Aorta (tissue), 5 donors: ENCODE measurements around the gene PRKAG2. TPM values are rescaled to one million over a fixed set of nuclear protein-coding genes. Genes with fewer than 3 reads are reported as not detected.
"Not testable (repeated sequence)": the region's sequence is repeated elsewhere in the genome, so short reads cannot be mapped to it uniquely, and the experiment has no call there.

ENCODE experiments used
- ATAC-seq: fragments of 200-7000 bp; cut with Tn5 transposase; one replicate; pipeline ENCODE4 v1.9.1; 2022; ENCODE audit warnings: moderate library complexity; ENCODE audit not compliant: low FRiP score
- DNase-seq, 2 donors: peaks; one replicate each; pipeline ENCODE4 v3.0.0-alpha.2; 2020
- H3K27ac ChIP-seq, 2 donors: one replicate each; pipeline ENCODE4 v1.5.1; 2013; ENCODE audit warnings: low read length in 2 of 2, mild to moderate bottlenecking in 2 of 2, moderate library complexity in 2 of 2, control low read depth in 1 of 2, inconsistent platforms in 1 of 2, low read depth in 1 of 2
- H3K27me3 ChIP-seq, 2 donors: one replicate each; pipeline ENCODE4 v1.6.1; 2013; ENCODE audit warnings: control low read depth in 1 of 2, low read length in 1 of 2, mild to moderate bottlenecking in 1 of 2, moderate library complexity in 1 of 2; ENCODE audit not compliant: insufficient read depth in 2 of 2, control insufficient read depth in 1 of 2
- H3K36me3 ChIP-seq, 2 donors: one replicate each; pipeline ENCODE4 v1.6.1; 2013; ENCODE audit warnings: control low read depth in 1 of 2, low read length in 1 of 2, mild to moderate bottlenecking in 1 of 2; ENCODE audit not compliant: insufficient read depth in 2 of 2, control insufficient read depth in 1 of 2
- H3K4me1 ChIP-seq, 2 donors: one replicate each; pipeline ENCODE4 v1.6.1; 2013; ENCODE audit warnings: low read length in 2 of 2, control low read depth in 1 of 2, mild to moderate bottlenecking in 1 of 2, moderate library complexity in 1 of 2; ENCODE audit not compliant: insufficient read depth in 2 of 2, control insufficient read depth in 1 of 2
- H3K4me3 ChIP-seq, 2 donors: one replicate each; pipeline ENCODE4 v1.5.1; 2013; ENCODE audit warnings: low read length in 2 of 2, control low read depth in 1 of 2, mild to moderate bottlenecking in 1 of 2
- H3K9me3 ChIP-seq: one replicate; pipeline ENCODE4 v1.6.1; 2013; ENCODE audit warnings: mild to moderate bottlenecking, low read length; ENCODE audit not compliant: control insufficient read depth
- whole genome bisulfite sequencing, 2 donors: extraction: QIAGEN DNeasy Blood & Tissue Kit; methylation state at CpG; one replicate each; pipeline ENCODE4 v1.1.7; 2013; 5-methylcytosine and 5-hydroxymethylcytosine counted together
- intact Hi-C, 2 donors: fragments of 100-400 bp; cut with DNase I; formaldehyde crosslinking; loops; one replicate each; pipeline versions ENCODE4 v1.14.2 to v1.15.0; 2022
- polyA plus RNA-seq, 2 donors: library from polyadenylated mRNA; stranded (reverse); fragments of 200-250 nt; gene quantifications; one replicate each; pipeline ENCODE4 v1.2.3, GENCODE V29; 2013
- total RNA-seq, 2 donors: library from RNA; stranded (reverse); fragmentation: NEBNext Ultra II Directional; extraction: Animal tissue kit (Norgen Biotek cat#: 25700); gene quantifications; one replicate each; pipeline ENCODE4 v1.2.1, GENCODE V29; 2021
- donor health status: healthy with polysubstance abuse.
- donor health status: Bipolar disorder and iron deficiency.
- donor health status: DM: no; HTN: no; CAD: no.
- donor health status: DM: no; HTN: no; CAD: no.
- donor health status: DM: yes; HTN: yes; CAD: no.

The PRKAG2 gene
- total and polyA plus RNA-seq, 4 donors = 34.0 to 69.9 (median 52.6) TPM

- Histone ChIP-seq H3K27ac (peak overlapping the region; percentile 29 to 75), H3K4me1 (no peaks in the 10 kb centered on the region), H3K9me3 (no peaks in the 10 kb centered on the region), H3K27me3 (no peaks in the 10 kb centered on the region), H3K4me3 (no peak overlapping the region), H3K36me3 (no peaks in the 10 kb centered on the region)
- peak; percentile 90 to 96 for DNase-seq
- intact Hi-C loops = loop anchor here in 1 of 2 donors (10.0 kb wide), 1 partner anchor 509 kb away; the partner anchor contains the start of gene SMARCD3
- peak; percentile 92 for ATAC-seq
- 2 to 4% methylated on average over 14 of the region's 14 CpGs for WGBS, 2 donors
Measured at GRCh38 chr7:151754142-151754590, 122.7 kb downstream of the PRKAG2 start.

- 93 to 95% methylated on average over 19 of the region's 19 CpGs for WGBS, 2 donors
- H3K4me3 ChIP-seq = no peak overlapping the region
- intact Hi-C loops = loop anchor here in 1 of 2 donors (10.0 kb wide), 1 partner anchor 508 kb away; the partner anchor contains the start of gene SMARCD3
- no peaks in the 10 kb centered on the region for H3K36me3 ChIP-seq
- DNase-seq (peak in 1 of 2 donors; percentile 68), ATAC-seq (no peak)
- H3K27me3 ChIP-seq = no peaks in the 10 kb centered on the region
- no peak overlapping the region for H3K27ac ChIP-seq
- no peaks in the 10 kb centered on the region for H3K9me3 ChIP-seq
- no peaks in the 10 kb centered on the region for H3K4me1 ChIP-seq
Measured at GRCh38 chr7:151752816-151753595, 123.9 kb downstream of the PRKAG2 start.

GRCh38 chr7:151752037-151752436, 124.9 kb downstream of the PRKAG2 start:
- no peak for DNase-seq
- no peak overlapping the region for H3K27ac ChIP-seq
- H3K27me3 ChIP-seq = no peaks in the 10 kb centered on the region
- intact Hi-C loops = loop anchor here in 1 of 2 donors (10.0 kb wide), 1 partner anchor 507 kb away; the partner anchor contains the start of gene SMARCD3
- no peaks in the 10 kb centered on the region for H3K9me3 ChIP-seq
- no peak overlapping the region for H3K4me3 ChIP-seq
- no peak for ATAC-seq
- H3K36me3 ChIP-seq = no peaks in the 10 kb centered on the region
- H3K4me1 ChIP-seq = no peaks in the 10 kb centered on the region
- WGBS, 2 donors = 97% methylated on average over 8 of the region's 8 CpGs

GRCh38 chr7:151748733-151749132, 128.2 kb downstream of the PRKAG2 start:
- Histone ChIP-seq H3K4me3 (no peak overlapping the region), H3K27ac (no peak overlapping the region), H3K27me3 (no peaks in the 10 kb centered on the region), H3K4me1 (no peaks in the 10 kb centered on the region), H3K9me3 (no peaks in the 10 kb centered on the region), H3K36me3 (no peaks in the 10 kb centered on the region)
- intact Hi-C loops = no loop called here
- ATAC-seq (no peak), DNase-seq (peak in 1 of 2 donors; percentile 54)
- 95 to 99% methylated on average over 15 of the region's 15 CpGs for WGBS, 2 donors

GRCh38 chr7:151748021-151748420, 128.9 kb downstream of the PRKAG2 start:
- H3K36me3 ChIP-seq, H3K9me3 ChIP-seq, H3K27ac ChIP-seq, H3K4me3 ChIP-seq, H3K27me3 ChIP-seq, H3K4me1 ChIP-seq, intact Hi-C loops, ATAC-seq, DNase-seq: not testable (repeated sequence)
- WGBS, 2 donors = 93 to 96% methylated on average over 5 of the region's 5 CpGs

- peak; percentile 49 for ATAC-seq
- H3K27ac ChIP-seq = peak overlapping the region in 1 of 2 donors; percentile 7
Measured at GRCh38 chr7:151745706-151746105, 131.2 kb downstream of the PRKAG2 start.

GRCh38 chr7:151744656-151745638, 132.0 kb downstream of the PRKAG2 start:
- intact Hi-C loops = no loop called here
- DNase-seq = peak; percentile 87 to 92
- Histone ChIP-seq H3K36me3 (no peaks in the 10 kb centered on the region), H3K4me3 (no peak overlapping the region), H3K4me1 (no peaks in the 10 kb centered on the region), H3K9me3 (no peaks in the 10 kb centered on the region), H3K27ac (no peak overlapping the region), H3K27me3 (no peaks in the 10 kb centered on the region)
- WGBS, 2 donors = 46 to 47% methylated on average over 33 of the region's 33 CpGs
- peak; percentile 77 for ATAC-seq

More at GRCh38 chr7:151745706-151746105, 131.2 kb downstream of the PRKAG2 start:
- intact Hi-C loops = no loop called here
- Histone ChIP-seq H3K4me1 (no peaks in the 10 kb centered on the region), H3K36me3 (no peaks in the 10 kb centered on the region), H3K9me3 (no peaks in the 10 kb centered on the region), H3K4me3 (no peak overlapping the region), H3K27me3 (no peaks in the 10 kb centered on the region)
- 5 to 11% methylated on average over 11 of the region's 11 CpGs for WGBS, 2 donors
- no peak for DNase-seq

GRCh38 chr7:151744051-151744580, 132.8 kb downstream of the PRKAG2 start:
- intact Hi-C loops = no loop called here
- no peak overlapping the region for H3K27ac ChIP-seq
- ATAC-seq (no peak), DNase-seq (no peak)
- no peaks in the 10 kb centered on the region for H3K36me3 ChIP-seq
- H3K9me3 ChIP-seq = no peaks in the 10 kb centered on the region
- no peaks in the 10 kb centered on the region for H3K27me3 ChIP-seq
- no peak overlapping the region for H3K4me3 ChIP-seq
- 94% methylated on average over 18 of the region's 18 CpGs for WGBS, 2 donors
- no peaks in the 10 kb centered on the region for H3K4me1 ChIP-seq
